ENCODE measurements around the gene SALL3. TPM values are rescaled to one million over a fixed set of nuclear protein-coding genes. Genes with fewer than 3 reads are reported as not detected.

The SALL3 gene
- total RNA-seq, 4 donors from 2014 or later = 0.21 to 0.40 TPM; not detected in 2

- H3K4me1 ChIP-seq = peaks cover 19% of the 10 kb centered on the region
- H3K27ac ChIP-seq = no peak overlapping the region
- peaks cover 78% of the 10 kb centered on the region for H3K27me3 ChIP-seq
- 86% methylated on average over 12 of the region's 12 CpGs for WGBS
- TF ChIP-seq EP300 (IDR thresholded peaks at IDR 0.05) (no peak), POLR2AphosphoS5 (IDR thresholded peaks at IDR 0.05) (no peak), CTCF (IDR thresholded peaks at IDR 0.05) (no peak)
- H3K4me3 ChIP-seq = no peak overlapping the region
- H3K9me3 ChIP-seq = no peaks in the 10 kb centered on the region
- no peak for DNase-seq (ENCODE audit: low spot score in 2 of 2)
- H3K36me3 ChIP-seq = no peaks in the 10 kb centered on the region
These were observed 8.8 kb upstream of the SALL3 start for GRCh38 chr18:78970774-78971333.

- peaks cover 19% of the 10 kb centered on the region for H3K4me1 ChIP-seq
- 68% methylated on average over 15 of the region's 15 CpGs for WGBS
- no peak for TF ChIP-seq POLR2A (IDR thresholded peaks at IDR 0.05)
- no peak for TF ChIP-seq EP300 (IDR thresholded peaks at IDR 0.05)
- no peak for TF ChIP-seq POLR2AphosphoS5 (IDR thresholded peaks at IDR 0.05)
- TF ChIP-seq CTCF (IDR thresholded peaks at IDR 0.05) = no peak
- DNase-seq (ENCODE audit: low spot score in 2 of 2) = no peak
- no peak overlapping the region for H3K4me3 ChIP-seq
- no peaks in the 10 kb centered on the region for H3K9me3 ChIP-seq
- H3K36me3 ChIP-seq = no peaks in the 10 kb centered on the region
- H3K27me3 ChIP-seq = peaks cover 78% of the 10 kb centered on the region
- no peak overlapping the region for H3K27ac ChIP-seq
These were observed 7.9 kb upstream of the SALL3 start for GRCh38 chr18:78971511-78972245.

- Histone ChIP-seq H3K4me3 (no peak overlapping the region), H3K36me3 (no peaks in the 10 kb centered on the region), H3K27me3 (peaks cover 82% of the 10 kb centered on the region), H3K27ac (no peak overlapping the region), H3K4me1 (peaks cover 19% of the 10 kb centered on the region), H3K9me3 (no peaks in the 10 kb centered on the region)
- WGBS = 67% methylated on average over 16 of the region's 16 CpGs
- no peak for DNase-seq (ENCODE audit: low spot score in 2 of 2)
- TF ChIP-seq EP300 (IDR thresholded peaks at IDR 0.05) = no peak
- TF ChIP-seq POLR2AphosphoS5 (IDR thresholded peaks at IDR 0.05) = no peak
- TF ChIP-seq CTCF (IDR thresholded peaks at IDR 0.05) = no peak
- no peak for TF ChIP-seq POLR2A (IDR thresholded peaks at IDR 0.05)
These were observed 7.2 kb upstream of the SALL3 start for GRCh38 chr18:78972385-78972918.

GRCh38 chr18:78972930-78973331 is 6.7 kb upstream of the SALL3 start:
- no peak for TF ChIP-seq POLR2AphosphoS5 (IDR thresholded peaks at IDR 0.05)
- no peak for TF ChIP-seq POLR2A (IDR thresholded peaks at IDR 0.05)
- no peak for TF ChIP-seq CTCF (IDR thresholded peaks at IDR 0.05)
- no peak for TF ChIP-seq EP300 (IDR thresholded peaks at IDR 0.05)
- 0% methylated on average over 1 of the region's 31 CpGs for WGBS
- H3K27ac ChIP-seq = no peak overlapping the region
- no peak for DNase-seq (ENCODE audit: low spot score in 2 of 2)
- H3K4me3 ChIP-seq = peak overlapping the region; percentile 17
- no peaks in the 10 kb centered on the region for H3K36me3 ChIP-seq
- H3K27me3 ChIP-seq = peaks cover 87% of the 10 kb centered on the region
- H3K9me3 ChIP-seq = no peaks in the 10 kb centered on the region
- H3K4me1 ChIP-seq = peaks cover 19% of the 10 kb centered on the region

- TF ChIP-seq POLR2A (IDR thresholded peaks at IDR 0.05) (no peak), EP300 (IDR thresholded peaks at IDR 0.05) (no peak), CTCF (IDR thresholded peaks at IDR 0.05) (no peak), POLR2AphosphoS5 (IDR thresholded peaks at IDR 0.05) (no peak)
- H3K27ac ChIP-seq = no peak overlapping the region
- no peaks in the 10 kb centered on the region for H3K9me3 ChIP-seq
- no peak for DNase-seq (ENCODE audit: low spot score in 2 of 2)
- WGBS = no CpG with 5 or more reads among the region's 82 CpGs
- peaks cover 93% of the 10 kb centered on the region for H3K27me3 ChIP-seq
- H3K4me1 ChIP-seq = peaks cover 22% of the 10 kb centered on the region
- H3K36me3 ChIP-seq = no peaks in the 10 kb centered on the region
- peak overlapping the region; percentile 17 for H3K4me3 ChIP-seq
These were observed 6.1 kb upstream of the SALL3 start for GRCh38 chr18:78973357-78974083.

All from suprapubic skin (tissue), 4 donors.